HCT116 (cell line): ENCODE measurements around the gene TNNI2. TPM values are rescaled to one million over a fixed set of nuclear protein-coding genes. Genes with fewer than 3 reads are reported as not detected.

Experiments used
- ATAC-seq: fragments of 200-7000 bp; cut with Tn5 transposase; 2 replicates; pipeline ENCODE4 v1.9.1; 2020; ENCODE audit warnings: mild to moderate bottlenecking, moderate library complexity
- BruUV-seq: library from RNA; stranded (reverse); fragments of 400-500 nt; replicated peaks from 2 replicates; lab custom pipeline; 2021; lab: Mats Ljungman, UMichigan
- CTCF ChIA-PET: fragments of 300-600 bp; sonication (Branson Sonifier 250); formaldehyde crosslinking; loops from one replicate; lab custom pipeline; 2021; ENCODE audit warnings: antibody characterized with exemption; lab: Charles Lee
- POLR2A ChIA-PET: fragments of 300-600, 350-600 bp; sonication (Branson Sonifier 250); formaldehyde crosslinking; loops from one replicate; lab custom pipeline; 2021; ENCODE audit warnings: antibody characterized with exemption; lab: Charles Lee
- RAD21 ChIA-PET, 2 experiments: fragments of 300-600 bp; sonication (Branson Sonifier 250); formaldehyde crosslinking; loops; one replicate each; lab custom pipeline; 2023; ENCODE audit warnings: low total read pairs in 2 of 2; ENCODE audit not compliant: uncharacterized antibody in 2 of 2, unreplicated experiment in 2 of 2, low non-redundant PET in 1 of 2; lab: Charles Lee
- DNase-seq: peaks from one replicate; pipeline ENCODE4 v3.0.0-alpha.2; 2010; ENCODE audit warnings: low read depth, low spot score
- H2AFZ ChIP-seq: fragments of 200-600 bp; shearing (Covaris generic), sonication (generic); 2 replicates; pipeline ENCODE4 v1.6.1; 2017; ENCODE audit warnings: low read depth, mixed run types, mixed read lengths, antibody characterized with exemption, low read length; ENCODE audit not compliant: poor library complexity, severe bottlenecking
- H3K27ac ChIP-seq: 2 replicates; pipeline ENCODE4 v1.5.1; 2012; ENCODE audit warnings: low read depth, low read length
- H3K27me3 ChIP-seq: fragments of 200-600 bp; sonication (generic); 2 replicates; pipeline ENCODE4 v1.6.1; 2016; ENCODE audit warnings: mixed run types, low read length, mixed read lengths; ENCODE audit not compliant: insufficient read depth
- H3K36me3 ChIP-seq, 2 experiments: fragments of 200-500 bp in 1 of 2; fragments of 200-600 bp in 1 of 2; sonication (Bioruptor generic) in 1 of 2; sonication (generic) in 1 of 2; 2 replicates each; pipeline versions ENCODE4 v1.5.1 to v1.6.1; 2014 to 2016; ENCODE audit warnings: low read length in 2 of 2, inconsistent platforms in 1 of 2, mixed read lengths in 1 of 2, mixed run types in 1 of 2; ENCODE audit not compliant: insufficient read depth in 2 of 2, control insufficient read depth in 1 of 2
- H3K4me1 ChIP-seq, 2 experiments: fragments of 200-600 bp in 1 of 2; sonication (generic) in 1 of 2; 2 replicates each; pipeline versions ENCODE4 v1.5.1 to v1.6.1; 2012 to 2017; ENCODE audit warnings: low read length in 2 of 2, inconsistent platforms in 1 of 2, mild to moderate bottlenecking in 1 of 2, mixed read lengths in 1 of 2, mixed run types in 1 of 2, moderate library complexity in 1 of 2; ENCODE audit not compliant: insufficient read depth in 2 of 2, control insufficient read depth in 1 of 2
- H3K4me2 ChIP-seq: fragments of 200-600 bp; sonication (generic); 2 replicates; pipeline ENCODE4 v1.6.1; 2017; ENCODE audit warnings: mixed run types, low read length, mixed read lengths
- H3K4me3 ChIP-seq, 2 experiments: fragments of 200-600 bp in 1 of 2; sonication (generic) in 1 of 2; replicated peaks in 1 of 2; 2 replicates each; pipeline ENCODE4 v1.5.1; 2011 to 2016; ENCODE audit warnings: low read length in 2 of 2, control low read depth in 1 of 2, low read depth in 1 of 2, mild to moderate bottlenecking in 1 of 2, mixed read lengths in 1 of 2, mixed run types in 1 of 2
- H3K79me2 ChIP-seq: fragments of 200-600 bp; sonication (generic); 2 replicates; pipeline ENCODE4 v1.6.1; 2017; ENCODE audit warnings: mild to moderate bottlenecking, mixed run types, low read length, moderate library complexity, mixed read lengths; ENCODE audit not compliant: insufficient read depth
- H3K9ac ChIP-seq: fragments of 200-600 bp; sonication (generic); 2 replicates; pipeline ENCODE4 v1.6.1; 2016; ENCODE audit warnings: low read length, mixed read lengths
- H3K9me2 ChIP-seq: fragments of 200-600 bp; sonication (generic), shearing (Covaris generic); 2 replicates; pipeline ENCODE4 v1.6.1; 2017; ENCODE audit warnings: mixed run types, mild to moderate bottlenecking, moderate library complexity; ENCODE audit not compliant: insufficient read depth
- H3K9me3 ChIP-seq, 2 experiments: fragments of 200-500 bp in 1 of 2; fragments of 200-600 bp in 1 of 2; sonication (Bioruptor generic) in 1 of 2; sonication (generic) in 1 of 2; 2 replicates each; pipeline ENCODE4 v1.6.1; 2014 to 2017; ENCODE audit warnings: low read length in 2 of 2, mixed read lengths in 2 of 2, inconsistent platforms in 1 of 2, low read depth in 1 of 2, mild to moderate bottlenecking in 1 of 2, mixed run types in 1 of 2, moderate library complexity in 1 of 2; ENCODE audit not compliant: control insufficient read depth in 1 of 2, insufficient read depth in 1 of 2
- H4K20me1 ChIP-seq: fragments of 200-600 bp; sonication (generic), shearing (Covaris generic); 2 replicates; pipeline ENCODE4 v1.6.1; 2017; ENCODE audit warnings: mixed run types, mild to moderate bottlenecking, moderate library complexity; ENCODE audit not compliant: insufficient read depth
- ATF3 ChIP-seq: IDR thresholded peaks from 2 replicates; pipeline ENCODE4 v1.6.1; 2012
- EGR1 ChIP-seq: IDR thresholded peaks from 2 replicates; pipeline ENCODE4 v1.6.1; 2012; ENCODE audit warnings: low read depth
- ELF1 ChIP-seq: IDR thresholded peaks from 2 replicates; pipeline ENCODE4 v1.6.1; 2012; ENCODE audit warnings: low read depth, borderline replicate concordance
- EZH2 ChIP-seq: fragments of 200-600 bp; sonication (generic); IDR thresholded peaks from 2 replicates; pipeline ENCODE4 v1.6.1; 2017; ENCODE audit warnings: antibody characterized with exemption, mixed run types
- JUND ChIP-seq: IDR thresholded peaks from 2 replicates; pipeline ENCODE4 v1.6.1; 2012
- RAD21 ChIP-seq: IDR thresholded peaks from 2 replicates; pipeline ENCODE4 v1.6.1; 2012; ENCODE audit warnings: low read depth, mild to moderate bottlenecking
- SIN3A ChIP-seq: IDR thresholded peaks from 2 replicates; pipeline ENCODE4 v1.6.1; 2012; ENCODE audit warnings: low read depth
- SRF ChIP-seq: IDR thresholded peaks from 2 replicates; pipeline ENCODE4 v1.6.1; 2012; ENCODE audit warnings: low read depth
- YY1 ChIP-seq: IDR thresholded peaks from 2 replicates; pipeline ENCODE4 v1.6.1; 2011; ENCODE audit warnings: low read length, low read depth, moderate library complexity, mild to moderate bottlenecking; ENCODE audit not compliant: insufficient replicate concordance; ENCODE audit errors: extremely low read depth
- ZFX ChIP-seq: fragments of 450-650 bp; IDR thresholded peaks from 2 replicates; pipeline ENCODE4 v1.6.1; 2017
- intact Hi-C: fragments of 100-400 bp; cut with micrococcal nuclease; formaldehyde crosslinking; loops from 2 replicates; pipeline ENCODE4 v1.10.0; 2022
- total RNA-seq: library from RNA; stranded (reverse); gene quantifications from one replicate; pipeline ENCODE4 v1.2.1, GENCODE V29; 2021; ENCODE audit not compliant: unreplicated experiment
- TF ChIP-seq, protein P1 (sequence below): IDR thresholded peaks from 2 replicates; pipeline ENCODE4 v1.6.1; 2012; ENCODE audit warnings: low read depth

Gene TNNI2
- total RNA-seq, 1 experiment from 2014 or later = not detected

- Histone ChIP-seq H3K27me3 (no peaks in the 10 kb centered on the region), H3K4me1 (peaks cover 64 to 95% of the 10 kb centered on the region in 2 experiments), H3K9me3 (no peaks in the 10 kb centered on the region), H3K27ac (peak overlapping the region; percentile 12; the same call in 1 of the 2 replicates), H3K36me3 (no peaks in the 10 kb centered on the region), H3K9me2 (no peaks in the 10 kb centered on the region), H2AFZ (no peak overlapping the region), H4K20me1 (no peaks in the 10 kb centered on the region), H3K79me2 (no peaks in the 10 kb centered on the region), H3K9ac (no peak overlapping the region), H3K4me3 (no peak overlapping the region), H3K4me2 (peak overlapping the region; percentile 19; the same call in 1 of the 2 replicates)
- TF ChIP-seq JUND (no peak), SRF (no peak), ATF3 (no peak), RAD21 (no peak), YY1 (no peak), ELF1 (no peak), EGR1 (no peak), SIN3A (no peak), ZFX (no peak), EZH2 (no peak)
- TF ChIP-seq, protein P1, sequence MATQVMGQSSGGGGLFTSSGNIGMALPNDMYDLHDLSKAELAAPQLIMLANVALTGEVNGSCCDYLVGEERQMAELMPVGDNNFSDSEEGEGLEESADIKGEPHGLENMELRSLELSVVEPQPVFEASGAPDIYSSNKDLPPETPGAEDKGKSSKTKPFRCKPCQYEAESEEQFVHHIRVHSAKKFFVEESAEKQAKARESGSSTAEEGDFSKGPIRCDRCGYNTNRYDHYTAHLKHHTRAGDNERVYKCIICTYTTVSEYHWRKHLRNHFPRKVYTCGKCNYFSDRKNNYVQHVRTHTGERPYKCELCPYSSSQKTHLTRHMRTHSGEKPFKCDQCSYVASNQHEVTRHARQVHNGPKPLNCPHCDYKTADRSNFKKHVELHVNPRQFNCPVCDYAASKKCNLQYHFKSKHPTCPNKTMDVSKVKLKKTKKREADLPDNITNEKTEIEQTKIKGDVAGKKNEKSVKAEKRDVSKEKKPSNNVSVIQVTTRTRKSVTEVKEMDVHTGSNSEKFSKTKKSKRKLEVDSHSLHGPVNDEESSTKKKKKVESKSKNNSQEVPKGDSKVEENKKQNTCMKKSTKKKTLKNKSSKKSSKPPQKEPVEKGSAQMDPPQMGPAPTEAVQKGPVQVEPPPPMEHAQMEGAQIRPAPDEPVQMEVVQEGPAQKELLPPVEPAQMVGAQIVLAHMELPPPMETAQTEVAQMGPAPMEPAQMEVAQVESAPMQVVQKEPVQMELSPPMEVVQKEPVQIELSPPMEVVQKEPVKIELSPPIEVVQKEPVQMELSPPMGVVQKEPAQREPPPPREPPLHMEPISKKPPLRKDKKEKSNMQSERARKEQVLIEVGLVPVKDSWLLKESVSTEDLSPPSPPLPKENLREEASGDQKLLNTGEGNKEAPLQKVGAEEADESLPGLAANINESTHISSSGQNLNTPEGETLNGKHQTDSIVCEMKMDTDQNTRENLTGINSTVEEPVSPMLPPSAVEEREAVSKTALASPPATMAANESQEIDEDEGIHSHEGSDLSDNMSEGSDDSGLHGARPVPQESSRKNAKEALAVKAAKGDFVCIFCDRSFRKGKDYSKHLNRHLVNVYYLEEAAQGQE = no peak
- intact Hi-C loops = no loop called here
- POLR2A ChIA-PET = no interaction called here
- RAD21 ChIA-PET = no interaction called here
- CTCF ChIA-PET = interaction anchor here (0.6 to 1.5 kb wide), 3 partner anchors 136 to 983 kb away, joined by 3 to 6 read pairs (median 5); no protein-coding TSS in a partner anchor
- DNase-seq (no peak), ATAC-seq (no peak)
- BruUV-seq = no TSS peak
Measured at GRCh38 chr11:1830004-1830321, 8.8 kb upstream of the TNNI2 start.
